ENCODE results near the gene RGS17.

RGS17 gene

GRCh38 chr6:153081914-153082313 is 49.2 kb downstream of the RGS17 start:
- DNase-seq: no peak

DNA sequence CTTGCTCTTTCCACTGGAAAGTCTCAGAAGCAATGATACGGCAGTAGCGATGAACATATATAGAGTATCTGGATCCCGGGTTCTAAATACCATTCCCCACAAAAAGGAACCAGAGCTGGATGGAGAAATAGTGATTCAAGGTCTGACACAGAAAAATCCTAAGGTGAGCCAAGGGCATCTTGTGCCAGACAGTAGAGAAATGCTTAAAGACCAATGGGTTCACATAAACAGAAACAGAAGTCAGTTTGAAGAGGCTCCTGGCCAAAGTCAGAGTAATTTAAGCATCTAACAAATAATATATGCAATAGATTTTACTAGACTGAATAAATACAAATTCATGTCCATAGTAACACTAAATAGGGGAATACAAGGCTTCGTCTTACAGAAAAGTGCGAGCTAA is 54.7 kb downstream of the RGS17 start:
- no peak for DNase-seq

DNA sequence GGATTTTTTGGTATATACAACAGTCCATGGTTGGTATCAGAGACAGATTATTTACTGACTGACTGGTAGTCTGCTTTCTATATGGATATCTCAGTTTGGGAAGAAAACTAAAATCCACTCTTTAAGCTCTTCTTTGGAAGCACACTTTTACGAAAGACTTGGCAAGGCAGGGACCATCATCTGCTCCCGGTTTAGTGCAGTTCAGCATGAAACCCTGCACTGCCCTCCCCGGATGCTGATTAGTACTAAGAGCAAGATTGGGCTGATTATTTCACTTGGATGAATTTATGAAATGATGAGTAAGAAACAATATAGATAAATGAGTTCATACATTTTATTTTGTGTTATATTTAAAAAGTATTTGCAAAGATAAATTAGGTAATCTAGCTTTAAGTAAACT is 56.3 kb downstream of the RGS17 start:
- no peak for DNase-seq

GRCh38 chr6:153073841-153074240 is 57.2 kb downstream of the RGS17 start:
- DNase-seq: no peak

DNA sequence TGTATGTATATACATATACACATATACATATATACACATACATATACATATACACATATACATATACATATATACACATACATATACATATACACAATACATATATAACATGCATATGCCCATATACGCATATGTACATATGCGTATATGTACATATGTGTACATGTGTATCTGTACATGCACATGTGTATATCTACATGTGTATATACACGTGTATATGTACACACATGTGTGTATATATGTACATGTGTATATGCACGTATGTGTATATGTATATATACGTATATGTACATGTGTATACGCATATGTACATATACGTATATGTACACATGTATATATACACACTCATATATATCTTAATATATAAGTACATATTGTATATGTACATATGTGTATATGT is 60.3 kb downstream of the RGS17 start:
- DNase-seq: no peak

GRCh38 chr6:153069897-153070296 is 61.2 kb downstream of the RGS17 start:
- no peak for DNase-seq

- no peak for DNase-seq
Observed at GRCh38 chr6:153065222-153065621, 65.9 kb downstream of the RGS17 start.

GRCh38 chr6:153063936-153064335 is 67.1 kb downstream of the RGS17 start:
- no peak for DNase-seq

DNA sequence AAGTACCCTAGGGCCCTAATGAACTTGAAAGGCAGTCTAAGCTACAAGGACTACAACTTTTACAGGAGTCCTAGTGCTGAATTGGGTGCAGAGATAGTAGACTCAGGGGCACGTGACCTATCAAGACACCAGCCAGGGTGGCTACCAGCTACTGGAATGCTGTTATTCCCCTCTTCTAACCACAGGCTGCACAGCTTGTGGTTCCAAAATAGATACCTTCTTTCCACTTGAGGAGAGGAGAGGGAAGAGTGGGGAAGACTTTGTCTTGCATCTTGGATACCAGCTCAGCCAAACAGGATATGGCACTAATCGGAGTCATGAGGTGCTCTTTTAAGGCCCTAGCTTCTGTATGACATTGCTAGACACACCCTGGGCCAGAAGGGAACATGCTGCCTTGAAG is 68.6 kb downstream of the RGS17 start:
- no peak for DNase-seq

- DNase-seq: no peak
Observed at GRCh38 chr6:153059757-153060156, 71.3 kb downstream of the RGS17 start.

GRCh38 chr6:153059311-153059710 is 71.8 kb downstream of the RGS17 start:
- no peak for DNase-seq

DNA sequence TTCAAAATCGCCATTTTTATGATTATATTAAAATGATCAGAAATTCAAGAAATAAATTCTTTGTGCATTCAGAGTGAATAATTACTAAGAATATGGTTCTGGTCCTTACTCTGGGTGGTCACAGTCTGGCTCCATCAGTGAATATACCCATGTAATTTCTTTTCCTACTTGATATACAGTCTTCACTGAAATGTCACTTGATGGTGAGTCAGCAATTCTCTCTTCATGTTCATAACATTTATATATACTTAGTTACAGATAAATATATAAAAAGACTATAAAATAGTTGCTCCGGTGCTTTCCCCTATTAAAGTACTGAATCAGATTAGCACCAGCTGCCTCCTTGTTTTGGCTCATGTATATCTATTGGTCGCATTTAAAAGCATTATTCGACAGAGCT is 72.2 kb downstream of the RGS17 start:
- DNase-seq: no peak

DNA sequence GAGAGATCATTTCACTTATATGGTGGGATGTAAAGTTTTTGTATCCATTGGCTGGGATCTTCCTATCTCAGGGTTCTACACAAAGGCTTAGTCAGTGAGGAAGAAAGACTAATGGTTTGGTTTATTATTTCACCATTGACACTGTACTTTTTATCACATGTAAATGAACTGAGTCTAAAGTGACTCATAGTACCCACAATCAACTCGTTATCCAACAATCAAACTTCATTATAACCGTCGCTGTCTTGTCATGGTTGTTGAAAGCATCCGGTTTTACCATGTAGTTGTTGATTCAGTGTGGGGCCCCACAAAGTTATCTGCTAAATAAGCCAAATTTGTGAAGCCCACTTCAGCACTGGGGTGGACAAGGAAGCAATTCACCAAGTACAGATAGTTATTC is 72.8 kb downstream of the RGS17 start:
- no peak for DNase-seq

GRCh38 chr6:153056308-153056707 is 74.8 kb downstream of the RGS17 start:
- no peak for DNase-seq

GRCh38 chr6:153051801-153052200 is 79.3 kb downstream of the RGS17 start:
- DNase-seq: no peak

- no peak for DNase-seq
Observed at GRCh38 chr6:153048631-153049030, 82.5 kb downstream of the RGS17 start.

- DNase-seq: no peak
Observed at GRCh38 chr6:153047386-153047785, 83.7 kb downstream of the RGS17 start.

GRCh38 chr6:153045271-153045670 is 85.8 kb downstream of the RGS17 start:
- no peak for DNase-seq

GRCh38 chr6:153044295-153044694 is 86.8 kb downstream of the RGS17 start:
- DNase-seq: no peak

- DNase-seq: no peak
Observed at GRCh38 chr6:153043719-153044118, 87.4 kb downstream of the RGS17 start.

GRCh38 chr6:153038378-153039057 is 92.6 kb downstream of the RGS17 start:
- no peak for DNase-seq

DNA sequence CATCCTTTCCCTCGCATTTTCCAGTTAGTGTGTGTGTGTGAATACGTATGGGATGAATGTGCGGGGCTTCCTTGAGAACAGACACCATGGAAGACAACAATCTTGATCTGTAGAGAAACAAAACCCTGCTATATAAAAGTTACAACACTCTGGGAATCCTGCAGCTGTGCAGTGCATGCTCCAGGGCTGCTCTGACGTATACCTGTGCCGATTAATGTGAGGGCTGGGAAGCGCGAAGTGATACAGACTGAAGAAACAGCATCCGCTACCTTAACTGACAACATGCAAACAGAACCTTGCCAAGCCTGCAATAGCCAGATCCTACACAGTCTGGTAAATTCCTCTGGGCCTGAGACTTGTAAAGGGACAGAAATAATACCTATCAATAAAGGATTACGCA is 96.9 kb downstream of the RGS17 start:
- no peak for DNase-seq

GRCh38 chr6:153032255-153032882 is 98.7 kb downstream of the RGS17 start:
- DNase-seq: peak; percentile 38

DNA sequence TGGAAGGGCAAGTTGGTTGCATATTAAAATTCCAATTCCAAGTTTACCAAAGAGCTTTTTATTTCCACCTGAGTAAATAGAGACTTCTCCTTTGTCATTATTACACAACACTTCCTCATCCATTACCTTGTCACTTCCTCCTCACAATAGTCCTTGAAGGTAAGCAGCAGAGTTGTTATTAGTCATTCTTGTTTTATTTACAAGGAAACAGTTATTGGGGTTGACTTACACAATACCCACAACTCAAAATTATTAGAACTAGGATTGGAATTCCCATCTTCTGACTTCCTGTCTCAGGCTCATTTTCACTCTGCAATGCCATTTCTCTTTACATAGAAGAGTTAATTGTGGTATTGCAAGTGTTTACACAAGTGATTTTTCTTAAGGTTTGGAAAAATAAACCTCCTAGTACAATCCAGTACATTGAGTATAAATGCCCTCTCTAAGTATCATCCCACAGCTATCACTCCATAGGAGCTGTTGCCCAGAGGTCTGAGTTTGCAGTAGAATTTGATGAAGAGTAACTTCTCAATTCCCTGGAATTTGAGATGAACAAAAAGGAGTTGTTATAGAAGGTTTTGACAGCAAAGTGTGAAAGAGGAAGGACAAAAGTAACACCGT is 99.6 kb downstream of the RGS17 start:
- DNase-seq: no peak

GRCh38 chr6:153028963-153029362 is 102.1 kb downstream of the RGS17 start:
- no peak for DNase-seq

Data from KG1 (cell line).